Putamen (tissue), 1 donor: ENCODE data around the gene SC5D.

ENCODE experiments used
- DNase-seq: peaks from one replicate; pipeline ENCODE4 v3.0.0-alpha.2; 2016; ENCODE audit warnings: low spot score

Gene SC5D, protein sequence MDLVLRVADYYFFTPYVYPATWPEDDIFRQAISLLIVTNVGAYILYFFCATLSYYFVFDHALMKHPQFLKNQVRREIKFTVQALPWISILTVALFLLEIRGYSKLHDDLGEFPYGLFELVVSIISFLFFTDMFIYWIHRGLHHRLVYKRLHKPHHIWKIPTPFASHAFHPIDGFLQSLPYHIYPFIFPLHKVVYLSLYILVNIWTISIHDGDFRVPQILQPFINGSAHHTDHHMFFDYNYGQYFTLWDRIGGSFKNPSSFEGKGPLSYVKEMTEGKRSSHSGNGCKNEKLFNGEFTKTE

DNA sequence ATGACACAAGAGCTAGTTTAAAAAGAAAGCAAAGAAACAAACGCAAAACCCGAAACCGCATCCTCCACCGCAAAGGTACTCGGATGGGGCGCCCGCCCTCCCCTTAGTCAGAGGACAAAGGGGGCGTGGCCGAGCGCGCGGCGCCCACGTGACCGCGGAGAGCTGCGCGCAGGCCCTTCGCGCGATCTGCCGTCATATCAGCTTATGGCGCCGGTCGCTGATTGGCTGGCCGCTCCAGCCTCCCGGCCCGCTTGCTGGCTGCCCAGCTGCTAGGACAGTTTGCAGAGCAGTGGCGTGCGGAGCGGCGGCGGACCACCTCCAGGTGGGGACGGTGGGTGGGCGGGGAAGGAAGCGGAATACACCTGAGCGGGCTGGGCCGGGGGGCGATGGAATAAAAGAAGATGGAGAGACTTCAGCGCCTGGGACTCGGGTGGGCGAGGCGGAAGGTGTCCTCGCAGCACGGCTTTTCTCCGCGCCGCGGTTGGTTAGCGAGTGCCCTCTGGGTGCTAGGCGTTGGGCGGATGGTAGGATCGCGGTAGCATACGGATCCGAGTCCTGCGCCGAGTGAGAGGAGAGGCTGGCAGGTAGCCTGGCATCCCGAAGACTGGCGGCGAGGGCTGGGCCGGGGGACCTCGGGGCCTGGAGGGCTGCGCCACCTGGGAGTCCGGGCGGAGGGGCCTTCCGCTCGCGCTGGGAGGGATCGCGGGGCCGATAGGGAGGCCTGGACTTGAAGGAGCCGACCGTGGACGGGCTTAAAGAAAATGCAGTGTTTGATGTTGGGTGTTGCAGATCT is at the start of gene SC5D:
TSS of gene SC5D (plus strand) at position 277 of the 793 bp plus-strand sequence. CDS start 10,605 bp downstream, outside the sequence.
- DNase-seq: peak; percentile 93

DNA sequence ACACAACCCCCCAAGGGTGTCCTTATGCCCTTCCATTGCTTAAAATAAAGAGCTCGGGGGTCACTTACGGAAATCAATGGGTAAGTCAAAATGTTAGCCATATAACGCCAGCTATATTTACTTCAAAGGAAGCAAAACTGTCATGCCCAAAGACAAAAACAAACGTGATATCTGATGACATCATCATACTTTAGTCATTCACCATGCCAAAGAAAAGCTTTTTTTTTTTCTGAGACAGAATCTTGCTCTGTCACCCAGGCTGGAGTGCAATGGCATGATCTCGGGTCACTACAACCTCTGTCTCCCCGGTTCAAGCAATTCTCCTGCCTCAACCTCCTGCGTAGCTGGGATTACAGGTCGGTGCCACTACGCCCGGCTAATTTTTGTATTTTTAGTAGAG is 47.7 kb upstream of the SC5D start:
- DNase-seq: no peak

DNA sequence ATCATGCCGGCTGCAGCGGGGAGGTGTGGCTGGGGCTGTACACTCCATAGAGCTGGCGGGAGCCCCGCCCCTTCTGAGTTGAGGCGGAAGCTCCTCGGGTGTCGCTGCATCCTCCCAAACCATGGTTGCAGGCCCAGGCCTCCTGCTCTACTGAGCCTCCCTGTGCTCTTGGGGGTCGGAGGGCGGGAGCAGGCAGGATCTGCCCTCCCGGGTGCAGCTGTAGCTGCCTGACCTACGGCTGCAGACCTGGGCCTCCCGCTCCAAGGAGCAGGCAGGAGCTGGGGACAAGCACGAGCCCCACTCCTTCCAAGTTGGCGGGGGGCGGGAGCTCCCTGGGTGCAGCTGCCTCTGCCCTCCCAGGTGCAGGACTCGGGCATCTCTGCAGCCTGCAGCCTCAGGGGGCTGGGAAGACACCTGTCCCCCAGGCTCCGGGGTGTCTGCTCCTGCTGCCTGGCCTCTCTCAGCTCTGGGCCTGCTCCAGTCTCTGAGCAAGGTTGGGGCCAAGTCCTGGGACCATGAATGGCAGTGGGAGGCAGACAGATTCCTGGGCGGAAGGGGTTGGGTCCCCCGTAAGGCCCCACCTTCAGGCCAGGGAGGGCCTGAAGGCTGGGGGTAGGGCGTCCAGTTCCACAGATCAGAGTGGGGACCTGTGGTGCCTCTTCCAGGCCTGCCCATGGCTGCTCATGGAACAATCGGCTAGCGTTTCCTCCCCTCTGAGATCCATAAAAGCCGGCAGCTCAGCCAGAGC is 46.4 kb upstream of the SC5D start:
- no peak for DNase-seq

GRCh38 chr11:121246769-121247035 is 45.9 kb upstream of the SC5D start:
- DNase-seq: no peak

DNA sequence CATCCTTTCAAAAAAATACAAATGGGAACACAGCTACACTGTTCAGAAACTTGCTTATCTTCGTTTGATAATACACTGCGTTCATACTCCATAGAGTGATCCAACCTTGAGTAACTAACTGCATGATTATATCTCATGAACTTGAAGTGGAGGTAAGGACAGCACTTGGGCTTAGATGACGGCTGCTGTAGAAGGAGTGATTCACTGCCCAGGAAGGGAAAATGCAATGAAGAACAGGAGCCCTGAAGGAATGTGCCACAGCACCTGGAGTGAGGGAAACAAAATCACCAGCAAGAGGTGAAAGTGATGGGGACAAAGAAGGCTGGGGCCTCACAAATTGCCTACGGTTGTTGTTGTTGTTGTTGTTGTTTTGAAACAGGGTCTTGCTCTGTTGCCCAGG is 44.1 kb upstream of the SC5D start:
- DNase-seq: no peak

DNA sequence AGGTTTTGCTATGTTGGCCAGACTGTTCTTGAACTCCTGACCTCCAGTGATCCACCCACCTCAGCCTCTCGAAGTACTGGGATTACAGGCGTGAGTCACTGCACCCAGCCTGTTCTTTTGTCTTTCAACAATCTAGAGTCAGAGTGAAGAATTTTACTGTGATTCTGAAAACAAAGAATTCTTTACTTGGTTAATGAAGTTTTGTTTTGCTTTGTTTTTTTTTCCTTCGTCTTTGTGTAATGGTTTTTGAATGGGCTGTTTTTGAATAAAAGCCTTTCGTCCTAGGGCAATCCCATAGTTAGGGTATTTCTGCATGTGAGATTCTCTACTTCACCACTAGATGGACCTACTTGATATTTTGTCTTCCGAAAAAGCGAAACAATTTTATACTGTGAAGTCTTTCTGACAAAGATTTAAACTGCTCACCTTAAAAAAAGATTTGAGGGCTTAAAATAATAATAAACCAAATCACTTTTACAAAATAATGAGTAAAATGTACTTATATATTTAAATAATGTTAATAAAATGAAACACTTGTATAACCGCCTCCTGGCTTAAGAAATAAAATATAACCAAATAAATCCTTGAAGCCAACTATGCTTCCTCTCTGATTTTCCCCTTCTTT is 43.4 kb upstream of the SC5D start:
- peak; percentile 23 for DNase-seq

DNA sequence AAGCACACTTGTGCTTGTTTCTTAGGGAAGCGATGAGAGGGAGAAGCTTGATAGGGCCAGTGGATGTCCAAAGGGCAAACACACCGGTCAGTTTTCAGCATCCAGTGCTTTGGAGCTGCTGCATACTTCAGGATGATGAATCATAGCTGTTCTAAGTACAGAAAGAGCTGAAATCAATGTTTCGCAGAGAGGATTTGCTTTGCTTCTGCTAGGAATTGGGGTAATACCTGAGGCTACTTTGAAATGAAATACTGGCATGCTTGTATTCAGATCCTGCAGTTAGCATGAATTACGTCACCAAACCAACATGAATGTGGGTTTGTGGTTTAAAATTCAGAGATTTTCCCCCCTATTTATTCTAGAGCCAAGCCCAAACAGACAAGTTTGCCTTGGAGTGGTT is 41.7 kb upstream of the SC5D start:
- DNase-seq: no peak

DNA sequence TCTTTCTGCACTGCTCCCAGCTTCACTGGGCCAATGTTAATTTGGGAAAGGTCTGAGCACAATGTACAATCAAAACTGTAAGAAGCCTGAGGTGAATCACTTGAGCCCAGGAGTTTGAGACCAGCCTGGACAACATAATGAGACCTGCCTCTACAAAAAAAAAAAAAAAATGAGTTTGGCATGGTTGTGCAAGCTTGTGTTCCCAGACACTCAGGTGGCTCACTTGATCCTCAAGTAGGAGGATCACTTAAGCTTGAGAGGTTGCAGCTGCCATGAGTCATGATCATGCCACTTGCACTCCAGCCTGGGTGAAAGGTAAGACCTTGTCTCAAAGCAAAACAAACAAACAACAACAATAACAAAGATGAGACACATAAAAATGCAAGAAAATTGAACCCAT is 38.6 kb upstream of the SC5D start:
- no peak for DNase-seq

- DNase-seq: no peak
Observed at GRCh38 chr11:121254756-121255155, 37.8 kb upstream of the SC5D start.

DNA sequence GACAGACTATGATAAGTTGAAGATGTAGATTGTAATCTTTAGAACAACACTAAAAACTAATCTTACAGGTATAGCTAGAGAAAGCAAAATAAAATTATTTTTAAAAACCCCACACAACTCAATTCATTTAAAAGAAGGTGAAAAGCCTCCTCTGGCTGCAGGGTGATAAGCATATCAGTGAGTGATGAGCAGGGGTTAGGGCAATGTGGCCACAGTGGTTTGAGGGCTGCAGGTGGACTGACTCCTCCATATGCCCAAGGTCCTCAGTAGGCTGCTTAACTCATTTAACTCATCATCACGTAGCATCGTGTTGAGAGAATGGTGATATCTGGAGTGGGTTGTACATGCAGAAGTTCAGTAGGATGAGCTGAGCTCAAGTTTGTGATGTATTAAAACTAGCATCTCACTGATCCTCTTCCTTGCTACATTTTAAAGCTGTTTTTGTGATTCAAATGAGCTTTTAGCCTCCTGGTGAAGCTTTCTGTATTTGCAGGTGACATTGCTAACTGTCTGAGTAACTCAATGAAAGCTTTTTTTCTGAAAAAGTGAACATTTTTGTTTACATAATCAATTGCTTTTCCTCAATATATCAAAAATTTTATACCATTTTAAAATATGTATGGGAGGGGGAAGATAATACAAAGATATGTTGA is 37.0 kb upstream of the SC5D start:
- DNase-seq: no peak

DNA sequence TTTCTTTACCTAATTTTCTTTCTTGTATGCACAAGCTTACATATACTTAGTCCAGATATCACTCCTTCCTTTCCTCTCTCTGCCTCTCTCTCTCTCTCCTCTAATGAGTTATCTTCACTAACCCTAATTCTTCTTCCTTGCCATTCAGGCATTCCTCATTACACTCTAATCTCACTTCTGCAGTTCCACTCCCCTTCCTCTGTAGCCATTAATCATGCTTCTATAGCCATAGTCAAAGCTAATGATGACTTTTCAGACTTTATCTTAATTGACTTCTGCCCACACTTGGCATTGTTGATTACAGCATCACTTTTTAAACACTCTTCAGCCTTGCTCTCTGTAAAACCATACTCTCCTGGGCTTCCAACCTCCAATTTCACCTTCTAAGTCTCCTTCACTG is 35.3 kb upstream of the SC5D start:
- DNase-seq: no peak

DNA sequence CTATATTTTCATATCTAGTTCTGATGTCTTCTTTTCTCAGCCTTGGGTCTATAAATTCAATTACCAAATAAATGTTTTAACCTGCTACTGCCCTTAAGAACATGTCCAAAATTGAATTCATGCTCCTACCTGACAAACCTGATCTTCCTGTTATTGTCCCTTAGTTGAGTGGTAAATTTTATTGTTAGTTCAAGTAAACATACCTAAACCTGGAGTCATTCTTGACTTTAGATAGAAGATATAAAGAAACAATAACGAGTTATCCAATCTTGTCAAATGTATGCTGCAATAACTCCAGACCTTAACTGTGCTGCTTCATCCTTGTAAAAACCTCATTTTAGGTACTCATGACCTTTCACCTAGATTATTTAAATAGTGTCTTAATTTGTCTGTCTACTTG is 34.6 kb upstream of the SC5D start:
- no peak for DNase-seq

GRCh38 chr11:121265586-121265985 is 27.0 kb upstream of the SC5D start:
- DNase-seq: no peak

DNA sequence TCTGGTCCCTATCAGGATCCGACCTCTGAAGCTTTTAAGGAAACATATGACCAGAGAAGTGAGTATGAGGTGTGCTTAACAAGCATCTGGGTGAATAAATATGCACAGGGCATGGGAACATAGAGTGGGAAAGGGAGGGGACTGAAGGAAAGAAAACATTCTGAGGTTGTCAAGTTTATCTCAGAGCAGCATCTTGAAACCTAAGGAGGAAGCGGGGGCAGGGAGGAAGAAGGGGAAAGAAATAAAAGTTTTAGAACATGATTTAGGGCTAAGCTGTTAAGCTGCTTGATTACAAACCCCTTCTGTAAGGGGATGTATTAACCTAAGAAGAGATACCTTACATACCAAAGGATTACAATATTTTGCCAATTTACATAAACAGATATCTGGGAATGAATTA is 24.0 kb upstream of the SC5D start:
- no peak for DNase-seq

- DNase-seq: peak; percentile 81
Observed at GRCh38 chr11:121270001-121270678, 22.4 kb upstream of the SC5D start.

DNA sequence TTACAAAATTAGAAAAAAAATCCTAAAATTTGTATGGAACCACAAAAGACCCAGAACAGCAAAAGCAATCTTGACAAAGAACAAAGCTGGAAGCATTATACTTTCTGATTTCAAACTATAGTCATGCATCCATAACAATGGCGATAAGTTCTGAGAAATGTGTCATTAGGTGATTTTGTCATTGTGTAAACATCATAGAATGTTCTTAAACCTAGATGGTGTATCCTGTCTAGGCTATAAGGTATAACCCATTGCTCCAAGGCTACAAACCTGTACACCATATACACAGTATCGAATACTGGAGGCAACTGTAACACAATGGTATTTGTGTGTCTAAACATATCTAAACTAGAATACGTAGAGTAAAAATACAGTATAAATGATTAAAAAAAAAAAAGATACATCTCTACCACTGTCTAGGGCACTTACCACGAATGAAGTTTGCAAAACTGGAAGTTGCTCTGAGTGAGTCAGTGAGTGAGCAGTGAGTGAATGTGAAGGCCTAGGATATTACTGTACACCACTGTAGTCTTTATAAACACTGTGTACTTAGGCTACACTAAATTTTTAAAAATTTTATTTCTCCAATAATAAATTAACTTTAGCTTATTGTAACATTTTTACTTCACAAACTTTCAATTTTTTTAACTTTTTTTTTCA is 18.1 kb upstream of the SC5D start:
- DNase-seq: no peak

- no peak for DNase-seq
Observed at GRCh38 chr11:121281698-121282097, 10.9 kb upstream of the SC5D start.

- DNase-seq: no peak
Observed at GRCh38 chr11:121282386-121282785, 10.2 kb upstream of the SC5D start.

GRCh38 chr11:121282886-121283502 is 9.6 kb upstream of the SC5D start:
- DNase-seq: no peak

DNA sequence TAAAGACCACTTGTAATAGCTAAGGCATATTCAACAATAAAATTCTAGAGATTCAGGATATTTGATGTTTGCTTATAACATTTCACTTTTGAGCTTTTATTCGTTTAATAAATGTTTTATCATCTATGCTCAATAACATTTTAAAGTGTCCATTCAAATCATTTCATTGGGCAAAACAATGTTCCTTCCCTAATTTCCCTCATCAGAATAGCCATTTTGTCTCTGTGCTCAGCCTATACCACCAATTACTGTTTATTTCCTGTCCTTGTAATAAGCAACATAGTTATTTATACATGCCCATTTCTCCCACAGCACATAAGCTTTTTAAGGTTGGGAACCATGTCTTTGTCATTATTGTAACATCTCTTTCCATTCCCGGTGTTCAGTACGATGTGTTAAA is 1.3 kb upstream of the SC5D start:
- peak; percentile 2 for DNase-seq
